Keratinocyte (primary cell): ENCODE data around the gene CPEB4. TPM values are rescaled to one million over a fixed set of nuclear protein-coding genes. Genes with fewer than 3 reads are reported as not detected.

Experiments
- DNase-seq: peaks from one replicate; pipeline ENCODE4 v3.0.0-alpha.2; 2011; ENCODE audit warnings: low read depth, missing footprints, low spot score
- FAIRE-seq: peaks from 2 replicates; lab custom pipeline; 2011; peaks lifted over from hg19 to GRCh38; lab: Jason Lieb, UNC
- H2AFZ ChIP-seq: 2 replicates; pipeline ENCODE4 v1.6.0; 2012; ENCODE audit warnings: low read length, control low read depth, inconsistent platforms; ENCODE audit not compliant: control insufficient read depth
- H3K27ac ChIP-seq: 2 replicates; pipeline ENCODE4 v1.5.1; 2011; ENCODE audit warnings: low read length; ENCODE audit not compliant: control insufficient read depth, insufficient read depth
- H3K27me3 ChIP-seq: 3 replicates; pipeline ENCODE4 v1.6.0; 2011; ENCODE audit warnings: low read length; ENCODE audit not compliant: control insufficient read depth, insufficient read depth; ENCODE audit errors: extremely low read depth
- H3K36me3 ChIP-seq, 2 experiments: 2 replicates in 1 of 2; 3 replicates in 1 of 2; pipeline ENCODE4 v1.5.1; 2011; ENCODE audit warnings: low read length in 2 of 2, mild to moderate bottlenecking in 1 of 2; ENCODE audit not compliant: control insufficient read depth in 2 of 2, insufficient read depth in 2 of 2; ENCODE audit errors: extremely low read depth in 1 of 2
- H3K4me1 ChIP-seq: 3 replicates; pipeline ENCODE4 v1.5.1; 2011; ENCODE audit warnings: low read length; ENCODE audit not compliant: control insufficient read depth, insufficient read depth; ENCODE audit errors: extremely low read depth
- H3K4me2 ChIP-seq: 3 replicates; pipeline ENCODE4 v1.6.0; 2011; ENCODE audit warnings: low read depth, low read length; ENCODE audit not compliant: control insufficient read depth, insufficient read depth; ENCODE audit errors: extremely low read depth
- H3K4me3 ChIP-seq, 3 experiments: fragments of 200-600 bp in 1 of 3; sonication (generic) in 1 of 3; 2 replicates in 2 of 3; 3 replicates in 1 of 3; pipeline ENCODE4 v1.5.1; 2011 to 2016; ENCODE audit warnings: low read length in 3 of 3, mild to moderate bottlenecking in 3 of 3, control low read depth in 2 of 3, inconsistent platforms in 1 of 3, low read depth in 1 of 3, mixed read lengths in 1 of 3, mixed run types in 1 of 3, moderate library complexity in 1 of 3; ENCODE audit not compliant: control insufficient read depth in 2 of 3, insufficient read depth in 2 of 3; ENCODE audit errors: extremely low read depth in 1 of 3
- H3K79me2 ChIP-seq: 2 replicates; pipeline ENCODE4 v1.6.0; 2012; ENCODE audit warnings: low read length; ENCODE audit not compliant: control insufficient read depth, insufficient read depth
- H3K9ac ChIP-seq: 3 replicates; pipeline ENCODE4 v1.6.0; 2011; ENCODE audit warnings: low read length; ENCODE audit not compliant: control insufficient read depth, insufficient read depth; ENCODE audit errors: extremely low read depth
- H3K9me1 ChIP-seq: 3 replicates; pipeline ENCODE4 v1.6.0; 2011; ENCODE audit warnings: low read length; ENCODE audit not compliant: control insufficient read depth, insufficient read depth; ENCODE audit errors: extremely low read depth
- H3K9me3 ChIP-seq: 2 replicates; pipeline ENCODE4 v1.5.1; 2012; ENCODE audit warnings: low read depth, low read length; ENCODE audit not compliant: control insufficient read depth
- H4K20me1 ChIP-seq: 3 replicates; pipeline ENCODE4 v1.6.0; 2011; ENCODE audit warnings: low read length; ENCODE audit not compliant: control insufficient read depth, insufficient read depth; ENCODE audit errors: extremely low read depth
- CTCF ChIP-seq, 3 experiments: IDR thresholded peaks in 1 of 3; conservative IDR thresholded peaks in 1 of 3; optimal IDR thresholded peaks in 1 of 3; 2 replicates in 2 of 3; 3 replicates in 1 of 3; pipeline versions ENCODE3 to v1.5.1; 2011; ENCODE audit warnings: low read length in 3 of 3, mild to moderate bottlenecking in 3 of 3, moderate library complexity in 2 of 3, control low read depth in 1 of 3, inconsistent platforms in 1 of 3; ENCODE audit not compliant: insufficient read depth in 2 of 3; ENCODE audit errors: extremely low read depth in 1 of 3
- EZH2 ChIP-seq: IDR thresholded peaks from one replicate; pipeline ENCODE4 v1.6.1; 2012; ENCODE audit warnings: inconsistent platforms, mild to moderate bottlenecking, low read length, moderate library complexity
- dilution Hi-C: fragments of 300-500 bp; cut with MboI; formaldehyde crosslinking; loops from one replicate; pipeline ENCODE4 v1.7.0; 2020; ENCODE audit warnings: low sequenced_read_pairs; ENCODE audit not compliant: extremely low pct_ligation_motif_present
- polyA plus RNA-seq, 5 experiments: library from polyadenylated mRNA; depleted of rRNA in 3 of 5; stranded (reverse) in 3 of 5; stranded (forward) in 1 of 5; unstranded in 1 of 5; fragments of >200 nt; gene quantifications; 1 replicate in 1 of 5; 2 replicates in 3 of 5; 3 replicates in 1 of 5; pipeline versions ENCODE4 v1.2.1 to v1.2.3, GENCODE V29; 2011 to 2012; ENCODE audit warnings: missing spikeins in 2 of 5, low read depth in 1 of 5, low replicate concordance in 1 of 5

Gene CPEB4
- polyA plus RNA-seq, 1 donor (not counting 4 experiments of a cell fraction or from before 2014, with no cell fraction given): 13.8 TPM

- Histone ChIP-seq H3K9ac (no peak overlapping the region), H3K4me2 (no peak overlapping the region), H3K27ac (no peak overlapping the region), H2AFZ (no peak overlapping the region), H3K9me1 (no peaks in the 10 kb centered on the region), H3K9me3 (no peaks in the 10 kb centered on the region), H4K20me1 (no peaks in the 10 kb centered on the region), H3K27me3 (no peaks in the 10 kb centered on the region), H3K4me3 (no peak overlapping the region), H3K79me2 (no peaks in the 10 kb centered on the region), H3K4me1 (no peaks in the 10 kb centered on the region), H3K36me3 (peaks cover 4 to 16% of the 10 kb centered on the region in 2 experiments)
- dilution Hi-C loops: no loop called here
- DNase-seq (no peak), FAIRE-seq (no peak)
- TF ChIP-seq CTCF (optimal IDR thresholded peaks at IDR 0.05 in 1 of 3, IDR thresholded peaks at IDR 0.05 in 1 of 3, conservative IDR thresholded peaks at IDR 0.05 in 1 of 3; ENCODE audit: extremely low read depth in 1 of 3, insufficient read depth in 2 of 3, low read length in 3 of 3): no peak
- no peak for TF ChIP-seq EZH2
Measured at GRCh38 chr5:173945160-173945559, 57.0 kb downstream of the CPEB4 start.

- Histone ChIP-seq H2AFZ (no peak overlapping the region), H3K36me3 (peaks cover 9 to 16% of the 10 kb centered on the region in 2 experiments), H3K9me1 (no peaks in the 10 kb centered on the region), H3K9ac (no peak overlapping the region), H3K4me1 (no peaks in the 10 kb centered on the region), H3K27ac (no peak overlapping the region), H3K4me3 (no peak overlapping the region), H3K79me2 (no peaks in the 10 kb centered on the region), H4K20me1 (no peaks in the 10 kb centered on the region), H3K9me3 (no peaks in the 10 kb centered on the region), H3K4me2 (no peak overlapping the region), H3K27me3 (no peaks in the 10 kb centered on the region)
- DNase-seq: no peak
- no peak for FAIRE-seq
- dilution Hi-C loops: no loop called here
- TF ChIP-seq EZH2 (no peak), CTCF (optimal IDR thresholded peaks at IDR 0.05 in 1 of 3, IDR thresholded peaks at IDR 0.05 in 1 of 3, conservative IDR thresholded peaks at IDR 0.05 in 1 of 3; ENCODE audit: extremely low read depth in 1 of 3, insufficient read depth in 2 of 3, low read length in 3 of 3) (no peak)
Measured at GRCh38 chr5:173946323-173946722, 58.2 kb downstream of the CPEB4 start.
